GM18511 (cell line): ENCODE results near the gene HSD17B13.
"Not testable (repeated sequence)": the region's sequence is repeated elsewhere in the genome, so short reads cannot be mapped to it uniquely, and the experiment has no call there.

Experiments used
- ATAC-seq: cut with Tn5 transposase; IDR thresholded peaks from one replicate; pipeline ENCODE4 v1.9.1; 2021; ENCODE audit warnings: mild to moderate bottlenecking, moderate library complexity; ENCODE audit not compliant: unreplicated experiment

Gene HSD17B13

GRCh38 chr4:87317527-87317926 lies 5.2 kb downstream of the HSD17B13 start:
- ATAC-seq: no peak

- ATAC-seq: no peak
These were observed 5.7 kb downstream of the HSD17B13 start for GRCh38 chr4:87316961-87317360.

GRCh38 chr4:87315000-87315399 lies 7.7 kb downstream of the HSD17B13 start:
- ATAC-seq: not testable (repeated sequence)

GRCh38 chr4:87313756-87314155 lies 8.9 kb downstream of the HSD17B13 start:
- ATAC-seq: no peak

GRCh38 chr4:87311684-87312083 lies 11.0 kb downstream of the HSD17B13 start:
- ATAC-seq: no peak

GRCh38 chr4:87310691-87311335 lies 11.9 kb downstream of the HSD17B13 start:
- no peak for ATAC-seq

GRCh38 chr4:87309625-87310024 lies 13.1 kb downstream of the HSD17B13 start:
- no peak for ATAC-seq

- ATAC-seq: no peak
These were observed 16.6 kb downstream of the HSD17B13 start for GRCh38 chr4:87306056-87306455.

GRCh38 chr4:87305562-87305961 lies 17.1 kb downstream of the HSD17B13 start:
- no peak for ATAC-seq

GRCh38 chr4:87304745-87305432 lies 17.8 kb downstream of the HSD17B13 start:
- no peak for ATAC-seq

GRCh38 chr4:87299898-87300297 lies 22.8 kb downstream of the HSD17B13 start:
- ATAC-seq: no peak

- no peak for ATAC-seq
These were observed 24.3 kb downstream of the HSD17B13 start for GRCh38 chr4:87298362-87298761.

- ATAC-seq: not testable (repeated sequence)
These were observed 27.8 kb downstream of the HSD17B13 start for GRCh38 chr4:87294911-87295310.

GRCh38 chr4:87293889-87294288 lies 28.8 kb downstream of the HSD17B13 start:
- not testable (repeated sequence) for ATAC-seq

GRCh38 chr4:87286970-87287369 lies 35.7 kb downstream of the HSD17B13 start:
- ATAC-seq: no peak

GRCh38 chr4:87284268-87284667 lies 38.4 kb downstream of the HSD17B13 start:
- ATAC-seq: not testable (repeated sequence)

GRCh38 chr4:87283151-87283550 lies 39.5 kb downstream of the HSD17B13 start:
- ATAC-seq: no peak

- no peak for ATAC-seq
These were observed 41.1 kb downstream of the HSD17B13 start for GRCh38 chr4:87281603-87282002.

GRCh38 chr4:87278335-87278794 lies 44.3 kb downstream of the HSD17B13 start:
- no peak for ATAC-seq

- no peak for ATAC-seq
These were observed 47.4 kb downstream of the HSD17B13 start for GRCh38 chr4:87275311-87275710.

GRCh38 chr4:87274803-87275202 lies 47.9 kb downstream of the HSD17B13 start:
- ATAC-seq: no peak

GRCh38 chr4:87274327-87274726 lies 48.4 kb downstream of the HSD17B13 start:
- ATAC-seq: no peak
